ENCODE data around the gene SLC35E4.

GRCh38 chr22:30691204-30691603, 55.6 kb downstream of the SLC35E4 start:
- TF ChIP-seq CTCF (IDR thresholded peaks at IDR 0.05): no peak
- no peak for TF ChIP-seq TCF7L2 (IDR thresholded peaks at IDR 0.05; ENCODE audit: low read depth, low read length)
- no peak for TF ChIP-seq REST (IDR thresholded peaks at IDR 0.05; ENCODE audit: insufficient read depth in 1 of 2, low read depth in 2 of 2, low read length in 1 of 2)
- no peak for TF ChIP-seq POLR2AphosphoS5 (IDR thresholded peaks at IDR 0.05; ENCODE audit: low read depth, low read length)
- TF ChIP-seq SIN3A (IDR thresholded peaks at IDR 0.05; ENCODE audit: borderline replicate concordance, insufficient read depth, low read depth, low read length): no peak
